ENCODE data around the gene ARHGEF10L. TPM values are rescaled to one million over a fixed set of nuclear protein-coding genes. Genes with fewer than 3 reads are reported as not detected.

ARHGEF10L gene
- polyA plus RNA-seq, 1 donor = 29.4 TPM

GRCh38 chr1:17663646-17664045 lies 124.1 kb downstream of the ARHGEF10L start:
- no peak for DNase-seq

DNA sequence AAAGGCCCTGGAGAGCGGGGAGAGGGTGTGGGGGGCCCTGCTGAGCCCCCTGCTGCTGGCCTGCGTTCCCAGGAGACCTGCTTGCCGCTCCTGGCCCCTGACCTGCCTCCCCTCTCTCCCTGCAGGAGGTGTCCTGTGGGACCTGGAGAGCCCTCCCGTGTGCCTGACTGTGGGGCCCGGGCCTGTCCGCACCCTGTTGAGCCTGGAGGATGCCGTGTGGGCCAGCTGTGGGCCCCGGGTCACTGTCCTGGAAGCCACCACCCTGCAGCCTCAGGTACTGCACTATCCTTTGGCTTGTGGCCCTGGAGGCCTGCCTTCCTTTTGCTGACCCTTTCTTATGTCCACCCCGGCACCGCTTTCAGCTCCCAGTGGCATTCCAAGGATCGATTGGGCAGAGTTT lies 124.8 kb downstream of the ARHGEF10L start:
- DNase-seq = no peak

- DNase-seq = no peak
These were observed 125.6 kb downstream of the ARHGEF10L start for GRCh38 chr1:17665054-17665453.

- no peak for DNase-seq
These were observed 126.6 kb downstream of the ARHGEF10L start for GRCh38 chr1:17665950-17666720.

DNA sequence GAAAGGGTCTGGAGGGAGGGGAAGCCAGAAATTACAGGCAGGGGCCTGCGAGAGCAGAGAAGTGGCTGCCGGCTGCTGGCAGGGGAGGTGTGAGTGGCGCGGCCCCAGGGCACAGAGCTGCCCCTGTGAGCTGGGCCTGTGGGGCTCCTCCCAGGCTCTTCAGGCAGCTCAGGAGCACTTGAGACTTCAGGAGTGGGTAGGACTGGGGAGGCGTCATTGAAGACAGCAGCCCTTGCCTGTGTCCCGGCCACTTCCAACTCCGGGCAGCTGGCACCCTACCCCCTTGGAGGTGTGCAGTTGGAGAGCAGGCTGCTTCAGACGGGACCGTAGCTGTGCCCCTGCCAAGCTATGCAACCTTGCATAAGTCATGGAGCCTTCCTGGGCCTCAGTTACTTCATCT lies 128.1 kb downstream of the ARHGEF10L start:
- DNase-seq = no peak

GRCh38 chr1:17668195-17668594 lies 128.7 kb downstream of the ARHGEF10L start:
- no peak for DNase-seq

GRCh38 chr1:17668624-17669175 lies 129.2 kb downstream of the ARHGEF10L start:
- DNase-seq = no peak

DNA sequence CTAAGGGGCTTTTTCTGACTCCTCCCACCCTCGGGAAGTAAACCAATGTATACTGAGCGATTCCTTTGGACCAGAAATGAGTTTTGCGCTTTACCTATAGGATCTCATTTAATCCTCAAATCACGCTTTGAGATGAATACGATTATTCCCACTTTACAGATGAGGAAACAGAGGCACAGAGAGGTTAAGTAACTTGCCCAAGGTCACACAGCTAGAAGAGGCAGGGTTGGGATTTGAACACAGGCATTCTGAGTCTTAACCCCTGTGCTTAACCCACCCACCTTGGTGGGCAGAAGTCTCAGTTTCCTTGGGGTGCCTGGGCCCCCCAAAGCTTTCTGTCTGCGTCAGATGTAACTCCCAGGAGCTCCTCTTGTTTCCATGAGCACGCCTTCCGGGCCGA lies 129.8 kb downstream of the ARHGEF10L start:
- no peak for DNase-seq

GRCh38 chr1:17669866-17670451 lies 130.5 kb downstream of the ARHGEF10L start:
- DNase-seq = no peak

DNA sequence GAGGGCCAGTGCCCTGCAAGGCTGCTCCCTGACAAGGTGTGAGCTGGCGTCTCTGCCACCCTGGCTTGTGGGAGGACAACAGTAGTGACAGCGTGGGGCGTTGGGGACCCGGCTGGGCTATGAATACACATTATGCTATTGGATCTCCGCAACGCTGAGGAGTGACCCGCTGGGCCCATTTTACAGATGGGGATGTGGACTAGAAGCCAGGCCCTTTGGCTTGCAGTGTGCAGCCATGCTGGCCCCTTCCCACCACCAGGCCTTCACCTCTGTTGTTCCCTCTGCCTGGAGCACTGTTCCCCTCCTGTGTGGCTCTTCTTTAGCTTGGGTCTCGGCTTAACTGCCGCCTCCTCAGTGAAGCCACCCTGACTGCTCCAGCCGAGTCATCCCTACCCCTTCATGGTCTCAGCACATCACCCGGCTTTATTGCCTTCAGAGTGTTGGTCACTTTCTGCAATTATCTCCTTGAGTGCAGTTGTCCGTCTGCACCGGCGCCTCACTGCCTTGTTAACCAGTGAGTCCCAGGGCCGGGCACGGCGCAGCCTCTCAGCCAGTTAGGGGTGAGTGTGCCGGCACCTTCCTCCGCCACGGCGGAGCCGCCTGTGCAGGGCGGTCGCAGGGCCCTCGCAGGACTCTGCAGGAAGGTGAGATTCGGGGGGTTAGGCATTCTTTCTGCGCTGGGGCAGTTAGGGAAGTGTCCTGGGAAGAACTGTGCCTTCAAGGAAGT lies 131.3 kb downstream of the ARHGEF10L start:
- no peak for DNase-seq

DNA sequence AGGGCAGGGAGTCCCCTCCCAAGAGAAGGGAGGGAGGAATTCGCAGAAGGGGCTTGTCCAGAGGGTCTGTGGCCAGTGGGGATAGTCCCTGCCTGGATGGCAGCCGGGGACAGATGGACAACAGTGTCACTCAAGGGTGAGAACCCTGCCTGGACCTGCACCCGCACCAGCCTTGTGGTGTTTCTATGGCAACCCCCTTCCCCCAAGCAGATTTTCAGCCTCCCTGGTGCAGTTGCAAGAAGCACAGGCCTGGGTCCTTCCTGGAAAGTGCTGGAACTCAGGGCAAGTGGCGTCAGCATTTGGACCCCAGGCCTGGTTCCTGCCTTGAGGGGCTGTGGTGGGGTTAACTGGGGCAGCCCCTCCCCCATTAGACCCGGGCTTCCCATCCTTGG lies 131.8 kb downstream of the ARHGEF10L start:
- DNase-seq = no peak

DNA sequence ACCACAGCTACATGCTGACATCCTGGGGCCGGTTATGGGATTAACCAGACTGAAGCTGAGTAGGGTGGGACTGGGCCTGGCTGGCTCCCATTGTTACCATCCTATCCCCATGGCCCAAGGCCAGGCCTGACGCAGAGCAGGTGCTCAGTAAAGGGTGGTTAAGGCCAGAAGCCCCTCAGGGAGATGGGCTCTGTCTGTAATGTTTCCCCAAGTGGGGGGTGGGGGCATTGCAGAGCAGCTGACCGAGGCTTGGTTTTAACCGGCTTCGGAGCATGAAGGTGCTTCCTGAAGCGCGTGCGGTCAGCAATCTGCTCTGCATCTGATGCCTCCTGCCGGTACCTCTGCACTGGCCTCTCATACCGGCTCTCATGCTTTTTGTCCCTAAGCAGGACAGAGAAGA lies 132.2 kb downstream of the ARHGEF10L start:
- no peak for DNase-seq

DNA sequence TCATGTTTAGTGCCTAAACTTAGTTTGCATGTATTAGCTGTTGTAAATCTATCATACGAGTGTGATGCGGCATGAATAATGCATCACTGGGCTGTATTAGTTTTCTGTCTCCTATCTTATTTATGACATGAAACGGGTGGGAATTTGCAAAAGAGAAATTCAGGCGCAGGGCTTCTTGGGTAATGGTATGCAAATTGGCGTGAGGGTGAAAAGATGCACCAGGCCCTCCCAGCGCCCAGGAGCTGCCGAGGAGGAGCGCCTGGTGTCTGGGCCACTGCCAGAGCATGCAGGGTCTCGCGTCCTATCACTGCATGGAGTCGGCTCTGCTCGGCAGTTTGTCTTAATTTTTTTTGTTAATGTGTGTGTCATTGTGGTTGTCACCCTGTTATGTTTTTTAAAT lies 132.7 kb downstream of the ARHGEF10L start:
- no peak for DNase-seq

GRCh38 chr1:17673329-17674072 lies 134.0 kb downstream of the ARHGEF10L start:
- DNase-seq = no peak

DNA sequence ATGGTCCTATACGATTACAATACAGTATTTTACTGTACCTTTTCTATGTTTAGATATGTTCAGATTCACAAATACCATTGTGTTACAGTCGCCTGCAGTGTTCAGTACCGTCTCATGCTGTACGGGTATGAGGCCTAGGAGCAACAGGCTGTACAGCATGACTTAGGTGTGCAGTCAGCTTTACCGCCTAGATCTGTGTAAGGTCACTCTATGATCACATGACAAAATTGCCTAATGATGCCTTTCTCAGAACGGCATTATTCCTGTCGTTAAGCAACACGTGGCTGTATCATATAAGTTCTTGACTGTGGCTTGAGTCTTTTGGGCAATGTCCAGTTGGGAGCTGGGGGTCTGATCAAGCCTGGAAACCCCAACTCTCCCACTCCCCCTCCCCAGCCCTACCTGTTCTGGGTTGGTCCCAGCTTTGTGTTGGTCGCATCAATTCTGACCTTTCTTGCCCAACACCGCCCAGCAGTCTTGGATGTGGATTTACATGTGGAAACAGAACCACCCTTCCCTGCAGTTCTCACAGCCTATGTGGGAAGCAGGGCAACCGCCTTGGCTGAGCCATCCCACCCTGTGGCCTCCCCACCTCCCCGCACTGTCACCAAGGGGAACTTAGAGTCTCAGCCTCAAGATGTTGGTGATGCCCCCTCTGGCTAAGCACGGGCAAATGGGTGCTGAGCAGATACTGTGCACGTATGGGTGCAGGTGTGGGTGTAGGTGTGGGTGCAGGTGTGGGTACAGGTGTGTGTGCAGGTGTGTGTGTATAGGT lies 135.4 kb downstream of the ARHGEF10L start:
- DNase-seq = no peak

DNA sequence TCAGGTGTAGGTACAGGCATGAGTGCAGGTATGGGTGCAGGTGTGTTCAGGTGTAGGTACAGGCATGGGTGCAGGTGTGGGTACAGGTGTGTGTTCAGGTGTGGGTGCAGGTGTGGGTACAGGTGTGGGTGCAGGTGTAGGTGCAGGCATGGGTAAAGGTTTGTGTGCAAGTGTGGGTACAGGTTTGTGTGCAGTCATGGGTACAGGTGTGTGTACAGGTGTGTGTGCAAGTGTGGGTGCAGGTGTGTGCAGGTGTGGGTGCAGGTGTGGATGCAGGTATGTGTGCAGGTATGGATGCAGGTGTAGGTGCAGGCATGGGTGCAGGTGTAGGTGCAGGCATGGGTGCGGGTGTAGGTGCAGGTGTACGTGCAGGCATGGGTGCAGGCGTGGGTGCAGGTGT lies 136.2 kb downstream of the ARHGEF10L start:
- no peak for DNase-seq

GRCh38 chr1:17676387-17677060 lies 137.0 kb downstream of the ARHGEF10L start:
- no peak for DNase-seq

DNA sequence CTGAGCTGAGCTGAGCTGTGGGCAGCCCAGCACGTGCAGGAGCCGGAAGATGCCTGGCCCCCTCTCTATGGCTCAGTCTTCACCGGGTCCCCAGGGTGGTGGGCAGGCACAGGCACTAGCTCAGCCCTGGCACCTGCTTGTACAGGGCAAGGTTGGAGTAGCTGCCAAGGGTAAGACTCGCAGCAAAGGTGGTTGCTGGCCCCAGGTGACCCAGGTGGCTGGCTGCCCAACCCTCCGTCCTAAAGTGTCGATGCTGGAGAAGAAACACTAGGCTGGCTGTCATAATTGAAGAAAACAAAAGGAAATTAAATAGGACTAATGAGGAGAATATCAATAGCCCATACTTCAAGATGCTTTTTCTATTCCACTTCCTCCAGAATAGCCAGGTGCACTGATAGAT lies 138.5 kb downstream of the ARHGEF10L start:
- DNase-seq = no peak

DNA sequence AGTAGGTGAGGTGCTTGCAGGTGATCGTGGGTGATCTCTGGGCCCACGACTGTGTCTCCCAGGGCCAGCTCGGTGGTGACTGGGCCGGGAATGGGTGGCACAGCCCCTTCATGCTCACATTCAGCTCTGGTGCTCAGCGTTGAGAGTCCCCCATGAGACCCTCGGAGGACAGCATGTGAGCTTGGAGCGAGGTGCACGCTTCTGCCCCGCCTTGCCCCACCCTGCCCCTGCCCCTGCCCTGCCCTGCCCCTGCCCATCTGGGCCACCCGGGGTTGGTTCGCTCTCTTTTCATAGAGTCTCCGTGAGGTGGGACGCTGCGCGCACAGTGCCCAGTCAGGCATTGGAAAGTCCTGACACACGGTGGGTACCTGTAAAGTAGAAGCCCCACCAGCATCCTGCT lies 140.4 kb downstream of the ARHGEF10L start:
- DNase-seq = no peak

DNA sequence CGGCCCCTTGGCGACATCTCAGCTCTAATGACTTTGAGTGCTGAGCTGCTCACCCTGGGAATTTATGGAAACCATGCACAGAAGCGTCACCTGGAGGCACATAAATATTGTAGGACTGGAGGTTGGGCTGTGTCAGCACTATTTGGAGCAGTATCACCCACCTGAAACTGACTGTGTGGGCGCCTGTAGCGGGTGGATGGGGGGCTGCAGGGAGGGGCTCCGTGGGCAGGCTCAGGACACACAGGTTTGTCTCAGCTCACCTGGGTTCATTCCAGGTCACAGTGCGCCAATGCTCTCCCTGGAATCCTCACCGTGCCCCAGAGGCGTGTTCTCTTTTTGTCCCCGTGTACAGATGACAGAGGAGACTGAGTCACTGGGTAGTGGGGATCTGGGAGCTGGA lies 140.8 kb downstream of the ARHGEF10L start:
- DNase-seq = no peak

DNA sequence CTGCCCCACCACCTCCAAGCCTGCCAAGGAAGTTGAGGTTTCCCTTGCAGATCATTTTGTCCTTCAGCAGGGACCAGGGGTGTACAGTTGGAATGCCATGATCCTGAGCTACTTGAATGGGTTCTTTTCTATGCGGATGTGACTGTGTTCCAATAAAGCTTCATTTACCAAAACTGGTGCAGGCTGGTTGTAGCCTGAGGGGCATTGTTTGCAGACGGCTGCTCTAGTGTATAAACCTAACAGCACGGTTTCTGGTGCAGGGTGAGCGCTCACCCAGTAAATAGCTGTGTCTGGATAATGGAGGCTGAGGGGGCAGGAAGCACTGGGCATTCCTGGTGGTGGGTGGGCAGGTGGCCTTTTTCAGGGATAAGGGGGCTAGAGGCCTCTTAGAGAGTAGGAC lies 142.9 kb downstream of the ARHGEF10L start:
- no peak for DNase-seq

Measured in hindlimb muscle (tissue), 1 donor.